ENCODE measurements around the gene ARHGEF28. TPM values are rescaled to one million over a fixed set of nuclear protein-coding genes. Genes with fewer than 3 reads are reported as not detected.
A peak's percentile ranks its signal among the peaks of the same experiment; 100 is the strongest.

ARHGEF28 gene
- total and polyA plus RNA-seq, 9 of the 15 experiments (the other 6 are each of a cell fraction or from before 2014, with no cell fraction given), result 0.27 TPM; not detected in 8

DNA sequence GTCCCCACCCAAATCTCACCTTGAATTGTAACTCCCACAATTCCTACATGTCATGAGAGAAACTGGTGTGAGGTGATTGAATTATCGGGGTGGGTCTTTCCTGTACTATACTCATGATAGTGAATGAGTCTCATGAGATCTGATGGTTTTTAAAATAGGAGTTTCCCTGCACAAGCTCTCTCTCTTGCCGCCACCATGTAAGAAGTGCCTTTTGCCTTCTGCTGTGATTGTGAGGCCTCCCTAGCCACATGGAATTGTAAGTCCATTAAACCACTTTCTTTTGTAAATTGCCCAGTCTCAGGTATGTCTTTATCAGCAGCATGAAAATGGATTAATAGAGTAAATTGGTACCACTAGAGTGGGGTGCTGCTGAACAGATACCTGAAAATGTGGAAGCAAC lies 140.9 kb downstream of the ARHGEF28 start:
- H3K27me3 ChIP-seq (ENCODE audit: control insufficient read depth in 2 of 2, insufficient read depth in 2 of 2, low read length in 2 of 2), result no peaks in the 10 kb centered on the region
- DNase-seq (ENCODE audit: extremely low read depth in 1 of 4, low spot score in 3 of 4) (no peak), ATAC-seq (no peak), FAIRE-seq (no peak)
- intact Hi-C loops (cut with micrococcal nuclease), result no loop called here
- no peaks in the 10 kb centered on the region for H3K9me1 ChIP-seq (ENCODE audit: control insufficient read depth, insufficient read depth, low read length)
- no peaks in the 10 kb centered on the region for H3K4me1 ChIP-seq (replicated peaks in 1 of 2; ENCODE audit: control insufficient read depth in 2 of 2, insufficient read depth in 2 of 2, low read length in 2 of 2)
- H3K79me2 ChIP-seq (ENCODE audit: control insufficient read depth, insufficient read depth, low read length), result no peaks in the 10 kb centered on the region
- no peak overlapping the region for H3K4me2 ChIP-seq (ENCODE audit: insufficient read depth, low read length)
- H4K20me1 ChIP-seq (replicated peaks; ENCODE audit: control insufficient read depth, insufficient read depth, low read length), result no peaks in the 10 kb centered on the region
- in situ Hi-C loops (cut with MboI), result no loop called here
- H3K4me3 ChIP-seq, result no peak overlapping the region
- H2AFZ ChIP-seq (ENCODE audit: low read depth, low read length), result no peak overlapping the region
- TF ChIP-seq BHLHE40 (IDR thresholded peaks at IDR 0.05; ENCODE audit: low read length), result no peak
- no peak for TF ChIP-seq TGIF2 (CRISPR knock-in tag; IDR thresholded peaks at IDR 0.05)
- peak; percentile 21 for TF ChIP-seq ZFP36 (IDR thresholded peaks at IDR 0.05; ENCODE audit: low read depth, low read length, partially characterized antibody)
- no peak for TF ChIP-seq HDAC1 (IDR thresholded peaks at IDR 0.05)
- TF ChIP-seq, protein P1, sequence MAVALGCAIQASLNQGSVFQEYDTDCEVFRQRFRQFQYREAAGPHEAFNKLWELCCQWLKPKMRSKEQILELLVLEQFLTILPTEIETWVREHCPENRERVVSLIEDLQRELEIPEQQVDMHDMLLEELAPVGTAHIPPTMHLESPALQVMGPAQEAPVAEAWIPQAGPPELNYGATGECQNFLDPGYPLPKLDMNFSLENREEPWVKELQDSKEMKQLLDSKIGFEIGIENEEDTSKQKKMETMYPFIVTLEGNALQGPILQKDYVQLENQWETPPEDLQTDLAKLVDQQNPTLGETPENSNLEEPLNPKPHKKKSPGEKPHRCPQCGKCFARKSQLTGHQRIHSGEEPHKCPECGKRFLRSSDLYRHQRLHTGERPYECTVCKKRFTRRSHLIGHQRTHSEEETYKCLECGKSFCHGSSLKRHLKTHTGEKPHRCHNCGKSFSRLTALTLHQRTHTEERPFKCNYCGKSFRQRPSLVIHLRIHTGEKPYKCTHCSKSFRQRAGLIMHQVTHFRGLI (CRISPR knock-in tag; IDR thresholded peaks at IDR 0.05), result no peak
- no peak for TF ChIP-seq ZNF76 (CRISPR knock-in tag; IDR thresholded peaks at IDR 0.05; ENCODE audit: borderline replicate concordance)
- TF ChIP-seq SIX5 (IDR thresholded peaks at IDR 0.05; ENCODE audit: borderline replicate concordance in 1 of 2, insufficient read depth in 1 of 2, low read depth in 1 of 2, low read length in 2 of 2), result no peak
- H3K9me3 ChIP-seq (replicated peaks; ENCODE audit: control insufficient read depth, insufficient read depth, low read depth, low read length), result no peaks in the 10 kb centered on the region
- no TSS peak for BruUV-seq (replicated peaks)
- H3K27ac ChIP-seq (ENCODE audit: extremely low read depth, low read depth, low read length), result no peak overlapping the region
- ChIA-PET POLR2A (no interaction called here), CTCF (ENCODE audit: low intra/inter-chr PET ratio) (no interaction called here)
- H3K36me3 ChIP-seq (ENCODE audit: control insufficient read depth, insufficient read depth, low read length), result no peaks in the 10 kb centered on the region
- WGBS (ENCODE audit: insufficient coverage, low coverage, missing lambda C conversion rate), result 0% methylated on average over 2 of the region's 2 CpGs
- H3K9ac ChIP-seq (ENCODE audit: insufficient read depth in 1 of 2, low read depth in 2 of 2, low read length in 2 of 2), result no peak overlapping the region
